Omental fat pad (tissue), 4 donors: Measurements from ENCODE around the gene PCDHGA9. TPM values are rescaled to one million over a fixed set of nuclear protein-coding genes. Genes with fewer than 3 reads are reported as not detected.

Experiments
- ATAC-seq: fragments of 150-250 bp; one replicate; pipeline ENCODE4 v1.9.1; 2016; ENCODE audit warnings: mild to moderate bottlenecking, moderate library complexity; ENCODE audit not compliant: low FRiP score
- DNase-seq: peaks from one replicate; pipeline ENCODE4 v3.0.0-alpha.2; 2019; ENCODE audit warnings: low spot score
- total RNA-seq, 4 donors: library from RNA; depleted of rRNA; stranded (reverse); fragments of >200 nt; gene quantifications; one replicate each; pipeline ENCODE4 v1.1.0, GENCODE V29; 2016
- TF ChIP-seq, protein P1 (sequence below), 3 donors: fragments of 450-650 bp; IDR thresholded peaks; one replicate each; pipeline ENCODE4 v1.5.1; 2016 to 2017; ENCODE audit warnings: antibody characterized with exemption in 3 of 3, mild to moderate bottlenecking in 3 of 3, moderate library complexity in 2 of 3

Gene PCDHGA9
- total RNA-seq, 4 donors from 2014 or later: 5.0 to 14.8 (median 7.3) TPM

DNA sequence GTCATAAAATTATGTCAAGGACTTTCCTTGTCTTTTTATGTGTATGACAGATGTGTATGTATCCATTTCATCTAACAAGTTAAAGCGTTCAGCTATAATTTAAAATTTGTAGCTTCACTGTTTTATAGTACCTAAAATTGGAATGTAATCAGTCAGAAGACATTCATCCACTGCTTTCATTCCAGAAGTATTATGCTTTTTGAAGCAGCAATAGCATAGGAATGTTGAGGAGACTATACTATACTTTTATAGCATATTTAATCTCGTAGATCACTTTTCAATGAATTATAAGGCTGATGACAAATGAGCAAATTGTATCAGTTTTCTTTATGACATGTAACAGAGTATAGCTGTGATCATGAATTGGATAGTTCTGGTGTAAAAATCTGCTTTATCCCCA is 34.6 kb downstream of the PCDHGA9 start:
- DNase-seq (no peak), ATAC-seq (no peak)
- TF ChIP-seq, protein P1, sequence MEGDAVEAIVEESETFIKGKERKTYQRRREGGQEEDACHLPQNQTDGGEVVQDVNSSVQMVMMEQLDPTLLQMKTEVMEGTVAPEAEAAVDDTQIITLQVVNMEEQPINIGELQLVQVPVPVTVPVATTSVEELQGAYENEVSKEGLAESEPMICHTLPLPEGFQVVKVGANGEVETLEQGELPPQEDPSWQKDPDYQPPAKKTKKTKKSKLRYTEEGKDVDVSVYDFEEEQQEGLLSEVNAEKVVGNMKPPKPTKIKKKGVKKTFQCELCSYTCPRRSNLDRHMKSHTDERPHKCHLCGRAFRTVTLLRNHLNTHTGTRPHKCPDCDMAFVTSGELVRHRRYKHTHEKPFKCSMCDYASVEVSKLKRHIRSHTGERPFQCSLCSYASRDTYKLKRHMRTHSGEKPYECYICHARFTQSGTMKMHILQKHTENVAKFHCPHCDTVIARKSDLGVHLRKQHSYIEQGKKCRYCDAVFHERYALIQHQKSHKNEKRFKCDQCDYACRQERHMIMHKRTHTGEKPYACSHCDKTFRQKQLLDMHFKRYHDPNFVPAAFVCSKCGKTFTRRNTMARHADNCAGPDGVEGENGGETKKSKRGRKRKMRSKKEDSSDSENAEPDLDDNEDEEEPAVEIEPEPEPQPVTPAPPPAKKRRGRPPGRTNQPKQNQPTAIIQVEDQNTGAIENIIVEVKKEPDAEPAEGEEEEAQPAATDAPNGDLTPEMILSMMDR (IDR thresholded peaks at IDR 0.05): no peak

DNA sequence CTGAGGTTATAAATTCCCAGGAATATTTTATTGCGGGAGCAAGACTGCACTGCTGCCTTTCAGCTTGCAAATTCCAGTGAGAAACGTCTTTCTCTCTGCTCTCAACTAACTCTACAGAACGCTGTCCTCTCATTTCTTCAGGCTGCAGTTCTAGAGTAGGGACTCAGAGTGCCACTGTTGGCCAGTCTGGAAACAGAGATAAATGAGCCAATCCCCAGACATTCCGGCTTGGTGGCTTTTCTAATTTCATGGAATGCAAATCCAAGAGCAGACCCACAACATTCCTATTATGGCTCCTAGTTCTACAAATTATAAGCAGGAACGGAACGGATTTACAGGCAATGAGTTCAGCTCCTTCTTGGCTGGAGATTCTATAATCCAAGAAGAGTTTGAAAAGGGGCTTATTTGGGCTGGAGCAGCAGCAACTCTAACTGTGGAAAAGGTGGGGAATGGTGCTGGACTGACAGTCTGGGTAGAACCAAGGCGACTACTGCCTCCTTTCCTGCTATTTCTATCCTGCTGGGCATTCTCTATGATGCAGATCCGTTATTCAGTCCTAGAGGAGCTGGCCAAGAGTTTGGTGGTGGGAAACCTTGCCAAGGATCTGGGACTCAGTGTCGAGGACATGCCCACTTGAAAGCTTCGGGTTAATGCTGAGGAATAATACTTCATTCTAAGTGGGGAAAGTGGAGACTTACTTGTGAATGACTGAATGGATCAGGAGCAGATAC is 37.0 kb downstream of the PCDHGA9 start:
- ATAC-seq (no peak), DNase-seq (no peak)
- TF ChIP-seq, protein P1 (IDR thresholded peaks at IDR 0.05): no peak

DNA sequence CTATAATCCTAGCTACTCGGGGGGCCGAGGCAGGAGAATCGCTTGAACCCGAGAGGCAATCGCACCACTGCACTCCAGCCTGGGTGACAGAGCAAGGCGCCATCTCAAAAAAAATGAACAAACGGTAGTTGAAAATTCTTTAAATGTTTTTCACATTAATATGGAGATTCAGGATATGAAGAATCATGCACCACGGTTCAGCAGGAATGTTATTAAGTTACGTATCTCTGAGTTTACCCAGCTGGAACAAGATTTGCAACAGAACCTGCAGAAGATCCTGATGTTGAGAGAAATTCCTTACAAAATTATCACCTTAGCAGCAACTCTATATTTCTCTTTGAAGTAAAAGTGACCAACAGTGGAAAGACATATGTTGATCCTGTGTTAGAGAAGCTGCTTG is 37.8 kb downstream of the PCDHGA9 start:
- TF ChIP-seq, protein P1 (IDR thresholded peaks at IDR 0.05): no peak

DNA sequence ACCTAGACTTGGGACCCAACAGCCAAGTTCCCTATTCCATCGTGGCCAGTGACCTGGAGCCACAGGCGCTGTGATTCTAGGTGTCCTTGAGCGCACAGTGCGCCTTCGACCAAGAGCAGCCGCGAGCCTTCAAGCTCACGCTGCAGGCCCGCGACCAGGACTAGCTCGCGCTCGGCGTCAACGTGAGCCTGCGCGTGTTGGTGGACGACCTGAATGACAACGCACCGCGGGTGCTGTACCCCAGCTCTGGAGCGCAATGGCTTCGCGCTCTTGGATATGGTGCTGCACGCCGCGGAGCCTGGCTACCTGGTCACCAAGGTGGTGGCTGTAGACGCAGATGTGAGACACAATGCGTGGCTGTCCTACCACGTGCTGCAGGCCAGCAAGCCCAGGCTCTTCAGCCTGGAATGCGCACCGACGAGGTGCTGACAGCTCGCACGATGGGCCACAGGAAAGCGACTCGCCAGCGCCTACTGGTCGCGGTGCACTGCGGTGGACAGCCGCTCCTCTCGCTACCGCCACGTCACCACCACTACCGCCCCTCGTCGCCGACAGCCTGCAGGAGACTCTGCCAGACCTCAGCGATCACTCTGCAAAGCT is 39.1 kb downstream of the PCDHGA9 start:
- DNase-seq (no peak), ATAC-seq (no peak)
- TF ChIP-seq, protein P1 (IDR thresholded peaks at IDR 0.05): no peak

More for the DNA sequence above, 37.8 kb downstream of the PCDHGA9 start:
- DNase-seq (no peak), ATAC-seq (no peak)

Other genes starting within 250 kb of the PCDHGA9 start
- gene PCDHB7, start 230.1 kb upstream of the PCDHGA9 start, total RNA-seq: 1 to 10 TPM in 3 of 4 donors, under 1 TPM in 1; 0.94 to 3.3 (median 1.5) TPM
- gene PCDHB8, start 225.0 kb upstream of the PCDHGA9 start, total RNA-seq: under 1 TPM; 0.44 to 0.63 (median 0.53) TPM
- 1 to 10 TPM; 2.3 to 6.1 (median 3.6) TPM for gene PCDHB16, start 220.4 kb upstream of the PCDHGA9 start, total RNA-seq
- 1 to 10 TPM; 1.3 to 4.7 (median 2.8) TPM for gene PCDHB9, start 215.6 kb upstream of the PCDHGA9 start, total RNA-seq
- gene PCDHB10, start 210.4 kb upstream of the PCDHGA9 start, total RNA-seq: 1 to 10 TPM in 3 of 4 donors, under 1 TPM in 1; 0.96 to 3.6 (median 1.2) TPM
- 1 to 10 TPM; 1.3 to 2.4 (median 1.7) TPM for gene PCDHB11, start 203.2 kb upstream of the PCDHGA9 start, total RNA-seq
- gene PCDHB12, start 194.1 kb upstream of the PCDHGA9 start, total RNA-seq: 1 to 10 TPM; 1.9 to 4.4 (median 2.5) TPM
- 1 to 10 TPM; 1.8 to 7.7 (median 3.0) TPM for gene PCDHB13, start 188.9 kb upstream of the PCDHGA9 start, total RNA-seq
- 1 to 10 TPM; 2.0 to 7.1 (median 3.1) TPM for gene PCDHB14, start 179.4 kb upstream of the PCDHGA9 start, total RNA-seq
- 1 to 10 TPM; 2.0 to 6.0 (median 3.3) TPM for gene PCDHB15, start 157.4 kb upstream of the PCDHGA9 start, total RNA-seq
- 1 to 10 TPM in 1 of 4 donors, under 1 TPM in 1, not detected in 2; 0.46 to 2.0 TPM for gene SLC25A2, start 98.7 kb upstream of the PCDHGA9 start, total RNA-seq
- gene TAF7, start 82.0 kb upstream of the PCDHGA9 start, total RNA-seq: 10 to 100 TPM; 43.7 to 57.8 (median 52.5) TPM
- gene PCDHGA1, start 72.3 kb upstream of the PCDHGA9 start, total RNA-seq: 1 to 10 TPM in 1 of 4 donors, under 1 TPM in 3; 0.12 to 2.2 (median 0.59) TPM
- gene PCDHGA2, start 64.0 kb upstream of the PCDHGA9 start, total RNA-seq: 1 to 10 TPM; 2.0 to 6.6 (median 4.0) TPM
- 1 to 10 TPM; 2.3 to 6.3 (median 2.8) TPM for gene PCDHGA3, start 58.9 kb upstream of the PCDHGA9 start, total RNA-seq
- 1 to 10 TPM; 1.4 to 6.0 (median 2.2) TPM for gene PCDHGB1, start 52.7 kb upstream of the PCDHGA9 start, total RNA-seq
- 1 to 10 TPM; 2.6 to 9.0 (median 3.9) TPM for gene PCDHGA4, start 47.8 kb upstream of the PCDHGA9 start, total RNA-seq
- 10 to 100 TPM in 1 of 4 donors, 1 to 10 TPM in 3; 2.5 to 15.3 (median 4.4) TPM for gene PCDHGB2, start 42.8 kb upstream of the PCDHGA9 start, total RNA-seq
- 10 to 100 TPM in 1 of 4 donors, 1 to 10 TPM in 3; 2.0 to 14.5 (median 3.3) TPM for gene PCDHGA5, start 38.6 kb upstream of the PCDHGA9 start, total RNA-seq
- 10 to 100 TPM in 1 of 4 donors, 1 to 10 TPM in 3; 2.5 to 13.2 (median 3.9) TPM for gene PCDHGB3, start 32.5 kb upstream of the PCDHGA9 start, total RNA-seq
- gene PCDHGA6, start 28.9 kb upstream of the PCDHGA9 start, total RNA-seq: 1 to 10 TPM; 3.0 to 6.9 (median 4.6) TPM
- 1 to 10 TPM; 1.1 to 9.0 (median 3.6) TPM for gene PCDHGA7, start 20.0 kb upstream of the PCDHGA9 start, total RNA-seq
- 10 to 100 TPM in 1 of 4 donors, 1 to 10 TPM in 3; 2.4 to 14.5 (median 6.1) TPM for gene PCDHGB4, start 15.1 kb upstream of the PCDHGA9 start, total RNA-seq
- 1 to 10 TPM in 3 of 4 donors, under 1 TPM in 1; 0.72 to 7.4 (median 2.2) TPM for gene PCDHGA8, start 10.1 kb upstream of the PCDHGA9 start, total RNA-seq
- gene PCDHGB5, start 4.8 kb upstream of the PCDHGA9 start, total RNA-seq: 10 to 100 TPM in 1 of 4 donors, 1 to 10 TPM in 3; 6.5 to 18.8 (median 8.9) TPM
- gene PCDHGB6, start 5.2 kb downstream of the PCDHGA9 start, total RNA-seq: 10 to 100 TPM in 1 of 4 donors, 1 to 10 TPM in 3; 4.2 to 12.6 (median 6.5) TPM
- gene PCDHGA10, start 10.2 kb downstream of the PCDHGA9 start, total RNA-seq: 10 to 100 TPM in 1 of 4 donors, 1 to 10 TPM in 3; 5.5 to 14.0 (median 6.8) TPM
- 10 to 100 TPM in 2 of 4 donors, 1 to 10 TPM in 2; 7.8 to 25.2 (median 10.2) TPM for gene PCDHGB7, start 14.9 kb downstream of the PCDHGA9 start, total RNA-seq
- gene PCDHGA11, start 18.3 kb downstream of the PCDHGA9 start, total RNA-seq: 10 to 100 TPM in 1 of 4 donors, 1 to 10 TPM in 3; 3.1 to 12.1 (median 5.3) TPM
- gene PCDHGA12, start 27.7 kb downstream of the PCDHGA9 start, total RNA-seq: 10 to 100 TPM in 3 of 4 donors, 1 to 10 TPM in 1; 7.5 to 18.4 (median 14.2) TPM
- 10 to 100 TPM; 34.8 to 83.1 (median 41.9) TPM for gene PCDHGC3, start 73.2 kb downstream of the PCDHGA9 start, total RNA-seq
- gene PCDHGC4, start 82.3 kb downstream of the PCDHGA9 start, total RNA-seq: 1 to 10 TPM; 1.5 to 4.1 (median 3.5) TPM
- 1 to 10 TPM; 1.1 to 3.2 (median 2.1) TPM for gene PCDHGC5, start 86.3 kb downstream of the PCDHGA9 start, total RNA-seq
- 10 to 100 TPM; 35.5 to 93.2 (median 47.9) TPM for gene DIAPH1, start 216.2 kb downstream of the PCDHGA9 start, total RNA-seq
- gene HDAC3, start 234.1 kb downstream of the PCDHGA9 start, total RNA-seq: 10 to 100 TPM; 31.5 to 50.6 (median 38.5) TPM
- gene RELL2, start 234.2 kb downstream of the PCDHGA9 start, total RNA-seq: 1 to 10 TPM; 1.0 to 4.3 (median 2.9) TPM
- 10 to 100 TPM; 11.2 to 19.7 (median 15.5) TPM for gene FCHSD1, start 248.6 kb downstream of the PCDHGA9 start, total RNA-seq